HG02798 (cell line): Measurements from ENCODE around the gene SETDB2.
"Not testable (repeated sequence)": the region's sequence is repeated elsewhere in the genome, so short reads cannot be mapped to it uniquely, and the experiment has no call there.

Experiments
- ATAC-seq: cut with Tn5 transposase; IDR thresholded peaks from one replicate; pipeline ENCODE4 v1.9.1; 2021; ENCODE audit warnings: mild to moderate bottlenecking; ENCODE audit not compliant: unreplicated experiment, poor library complexity

SETDB2 gene

GRCh38 chr13:49459580-49459979, 15.5 kb downstream of the SETDB2 start:
- ATAC-seq, result no peak

GRCh38 chr13:49464085-49464484, 20.0 kb downstream of the SETDB2 start:
- ATAC-seq, result no peak

GRCh38 chr13:49464621-49465325, 20.7 kb downstream of the SETDB2 start:
- no peak for ATAC-seq

- ATAC-seq, result no peak
Measured at GRCh38 chr13:49466292-49466838, 22.3 kb downstream of the SETDB2 start.

GRCh38 chr13:49472186-49472585, 28.1 kb downstream of the SETDB2 start:
- ATAC-seq, result no peak

GRCh38 chr13:49476529-49476928, 32.5 kb downstream of the SETDB2 start:
- ATAC-seq, result no peak

- ATAC-seq, result no peak
Measured at GRCh38 chr13:49481788-49482187, 37.7 kb downstream of the SETDB2 start.

- ATAC-seq, result no peak
Measured at GRCh38 chr13:49488563-49488962, 44.5 kb downstream of the SETDB2 start.

GRCh38 chr13:49494645-49495044, 50.6 kb downstream of the SETDB2 start:
- ATAC-seq, result no peak

GRCh38 chr13:49495783-49496762, 52.0 kb downstream of the SETDB2 start, which contains the start of gene PHF11:
TSS of gene PHF11 (plus strand) at chr13:49495953. CDS start at chr13:49496002, 49 bp downstream.
- peak; percentile 87 for ATAC-seq

- ATAC-seq, result not testable (repeated sequence)
Measured at GRCh38 chr13:49496837-49497236, 52.8 kb downstream of the SETDB2 start.

GRCh38 chr13:49497272-49497671, 53.2 kb downstream of the SETDB2 start:
- ATAC-seq, result no peak

GRCh38 chr13:49498206-49498605, 54.1 kb downstream of the SETDB2 start:
- ATAC-seq, result no peak

GRCh38 chr13:49499889-49500660, 56.0 kb downstream of the SETDB2 start:
- ATAC-seq, result no peak

GRCh38 chr13:49502954-49503353, 58.9 kb downstream of the SETDB2 start:
- no peak for ATAC-seq

GRCh38 chr13:49503951-49504350, 59.9 kb downstream of the SETDB2 start:
- no peak for ATAC-seq

GRCh38 chr13:49512578-49512977, 68.5 kb downstream of the SETDB2 start:
- ATAC-seq, result no peak

- ATAC-seq, result no peak
Measured at GRCh38 chr13:49516467-49516866, 72.4 kb downstream of the SETDB2 start.

- ATAC-seq, result no peak
Measured at GRCh38 chr13:49517461-49517860, 73.4 kb downstream of the SETDB2 start.

GRCh38 chr13:49521224-49521623, 77.2 kb downstream of the SETDB2 start:
- no peak for ATAC-seq
